HepG2 (cell line): ENCODE measurements around the gene CHST6. TPM values are rescaled to one million over a fixed set of nuclear protein-coding genes. Genes with fewer than 3 reads are reported as not detected.

ENCODE experiments used
- ATAC-seq: fragments of 200-7000 bp; cut with Tn5 transposase; 3 replicates; pipeline ENCODE4 v1.9.1; 2020; ENCODE audit warnings: mild to moderate bottlenecking, moderate library complexity
- BruUV-seq: library from RNA; stranded (reverse); fragments of 400-500 nt; replicated peaks from 2 replicates; lab custom pipeline; 2021; lab: Mats Ljungman, UMichigan
- CTCF ChIA-PET: fragments of 300-600 bp; formaldehyde crosslinking; extraction: SDS; loops from one replicate; lab custom pipeline; 2021; ENCODE audit warnings: low total read pairs, inconsistent platforms, low intra/inter-chr PET ratio; lab: Yijun Ruan, JAX
- POLR2A ChIA-PET: fragments of 350-600 bp; sonication (Branson Sonifier 250); formaldehyde crosslinking; loops from one replicate; lab custom pipeline; 2020; ENCODE audit warnings: antibody characterized with exemption, inconsistent platforms; lab: Yijun Ruan, JAX
- DNase-seq: peaks from one replicate; pipeline ENCODE4 v3.0.0-alpha.2; 2015; ENCODE audit warnings: low spot score
- FAIRE-seq: peaks from 3 replicates; lab custom pipeline; 2011; peaks lifted over from hg19 to GRCh38; lab: Jason Lieb, UNC
- H2AFZ ChIP-seq: one replicate; pipeline ENCODE4 v1.6.1; 2011; ENCODE audit warnings: low read length, inconsistent platforms
- H3K27ac ChIP-seq: fragments of 300-600 bp; 3 replicates; pipeline ENCODE4 v1.8.0; 2011; ENCODE audit warnings: mixed run types, mild to moderate bottlenecking, mixed read lengths, low read length, inconsistent platforms; ENCODE audit not compliant: insufficient read depth; ENCODE audit errors: extremely low read length
- H3K27me3 ChIP-seq, 2 experiments: fragments of 200-600 bp in 1 of 2; 2 replicates in 1 of 2; 3 replicates in 1 of 2; pipeline versions ENCODE4 v1.6.0 to v1.8.0; 2011; ENCODE audit warnings: low read length in 2 of 2, mild to moderate bottlenecking in 2 of 2, moderate library complexity in 2 of 2, inconsistent platforms in 1 of 2; ENCODE audit not compliant: insufficient read depth in 2 of 2, control insufficient read depth in 1 of 2
- H3K36me3 ChIP-seq, 2 experiments: fragments of 200-600 bp in 1 of 2; replicated peaks in 1 of 2; 2 replicates in 1 of 2; 3 replicates in 1 of 2; pipeline versions ENCODE4 v1.5.1 to v1.8.0; 2011; ENCODE audit warnings: low read length in 2 of 2, inconsistent platforms in 1 of 2; ENCODE audit not compliant: insufficient read depth in 2 of 2, control insufficient read depth in 1 of 2
- H3K4me1 ChIP-seq: 2 replicates; pipeline ENCODE4 v1.5.1; 2012; ENCODE audit warnings: low read length, inconsistent platforms; ENCODE audit not compliant: insufficient read depth
- H3K4me2 ChIP-seq: 2 replicates; pipeline ENCODE4 v1.6.0; 2011; ENCODE audit warnings: low read depth, low read length, inconsistent platforms
- H3K4me3 ChIP-seq, 3 experiments: fragments of 200-600 bp in 1 of 3; sonication (generic), shearing (Covaris generic) in 1 of 3; replicated peaks in 1 of 3; 2 replicates each; pipeline ENCODE4 v1.5.1; 2011 to 2016; ENCODE audit warnings: low read length in 3 of 3, inconsistent platforms in 2 of 3, low read depth in 2 of 3, mild to moderate bottlenecking in 2 of 3, control low read depth in 1 of 3, mixed read lengths in 1 of 3; ENCODE audit not compliant: insufficient read depth in 1 of 3
- H3K79me2 ChIP-seq: one replicate; pipeline ENCODE4 v1.6.1; 2011; ENCODE audit warnings: low read length, inconsistent platforms; ENCODE audit not compliant: insufficient read depth
- H3K9ac ChIP-seq: 2 replicates; pipeline ENCODE4 v1.6.0; 2011; ENCODE audit warnings: mild to moderate bottlenecking, low read depth, low read length, inconsistent platforms; ENCODE audit not compliant: insufficient read depth
- H3K9me3 ChIP-seq: 2 replicates; pipeline ENCODE4 v1.5.1; 2012; ENCODE audit warnings: mild to moderate bottlenecking, low read length
- H4K20me1 ChIP-seq: 2 replicates; pipeline ENCODE4 v1.6.0; 2011; ENCODE audit warnings: inconsistent platforms, mild to moderate bottlenecking, low read length, moderate library complexity; ENCODE audit not compliant: insufficient read depth
- BHLHE40 ChIP-seq: IDR thresholded peaks from 2 replicates; pipeline ENCODE4 v1.6.1; 2011; ENCODE audit warnings: low read length, improper control_type of control experiment
- FOXM1 ChIP-seq: sonication (generic); formaldehyde crosslinking; IDR thresholded peaks from 2 replicates; pipeline ENCODE4 v1.5.0; 2020; ENCODE audit warnings: missing genetic modification reagents
- HNF4A ChIP-seq: sonication (generic); formaldehyde crosslinking; IDR thresholded peaks from 2 replicates; pipeline ENCODE4 v1.4.0; 2020; ENCODE audit warnings: missing genetic modification reagents
- ISX ChIP-seq: sonication (generic); formaldehyde crosslinking; conservative IDR thresholded peaks from 2 replicates; pipeline ENCODE4 v1.5.0; 2020; ENCODE audit warnings: missing genetic modification reagents
- LCORL ChIP-seq, 2 experiments: fragments of 450-650 bp in 1 of 2; sonication (generic) in 1 of 2; formaldehyde crosslinking in 1 of 2; IDR thresholded peaks; 2 replicates each; pipeline versions ENCODE4 v1.5.0 to v1.6.1; 2017 to 2020; ENCODE audit warnings: antibody characterized with exemption in 1 of 2, missing genetic modification reagents in 1 of 2
- MEF2D ChIP-seq: sonication (generic); formaldehyde crosslinking; IDR thresholded peaks from 2 replicates; pipeline ENCODE4 v1.5.1; 2020; ENCODE audit warnings: mild to moderate bottlenecking, missing genetic modification reagents
- SOX6 ChIP-seq, 2 experiments: fragments of 450-650 bp in 1 of 2; sonication (generic) in 1 of 2; formaldehyde crosslinking in 1 of 2; IDR thresholded peaks; 2 replicates each; pipeline versions ENCODE4 v1.4.0 to v1.6.1; 2017 to 2020; ENCODE audit warnings: antibody characterized with exemption in 1 of 2, mild to moderate bottlenecking in 1 of 2, missing genetic modification reagents in 1 of 2
- TOPORS ChIP-seq: sonication (generic); formaldehyde crosslinking; IDR thresholded peaks from 2 replicates; pipeline ENCODE4 v1.8.0; 2023; ENCODE audit warnings: mild to moderate bottlenecking, missing genetic modification reagents
- ZC3H4 ChIP-seq: sonication (generic); formaldehyde crosslinking; IDR thresholded peaks from 2 replicates; pipeline ENCODE4 v1.4.0; 2020; ENCODE audit warnings: missing genetic modification reagents, borderline replicate concordance
- ZNF329 ChIP-seq: sonication (generic); formaldehyde crosslinking; IDR thresholded peaks from 2 replicates; pipeline ENCODE4 v1.9.0; 2021; ENCODE audit warnings: low read depth, mild to moderate bottlenecking, missing genetic modification reagents
- ZNF367 ChIP-seq: sonication (generic); formaldehyde crosslinking; IDR thresholded peaks from 2 replicates; pipeline ENCODE4 v1.4.0; 2020; ENCODE audit warnings: missing genetic modification reagents, borderline replicate concordance
- ZNF460 ChIP-seq: sonication (generic); formaldehyde crosslinking; IDR thresholded peaks from 2 replicates; pipeline ENCODE4 v1.5.1; 2020; ENCODE audit warnings: missing genetic modification reagents, mild to moderate bottlenecking, borderline replicate concordance
- ZNF607 ChIP-seq: sonication (generic); formaldehyde crosslinking; IDR thresholded peaks from 2 replicates; pipeline ENCODE4 v1.5.1; 2020; ENCODE audit warnings: missing genetic modification reagents, mild to moderate bottlenecking, borderline replicate concordance
- ZNF768 ChIP-seq: sonication (generic); formaldehyde crosslinking; IDR thresholded peaks from 2 replicates; pipeline ENCODE4 v1.4.0; 2020; ENCODE audit warnings: missing genetic modification reagents
- ZNF782 ChIP-seq: sonication (generic); formaldehyde crosslinking; IDR thresholded peaks from 2 replicates; pipeline ENCODE4 v1.4.0; 2020; ENCODE audit warnings: missing genetic modification reagents, mild to moderate bottlenecking, borderline replicate concordance
- ZSCAN20 ChIP-seq: sonication (generic); formaldehyde crosslinking; IDR thresholded peaks from 2 replicates; pipeline ENCODE4 v1.4.0; 2020; ENCODE audit warnings: missing genetic modification reagents, mild to moderate bottlenecking, borderline replicate concordance
- WGBS: methylation state at CpG from one replicate; pipeline ENCODE4 v1.1.6; 2017; ENCODE audit warnings: low lambda C conversion rate; 5-methylcytosine and 5-hydroxymethylcytosine counted together
- in situ Hi-C: cut with HindIII; loops from 2 replicates; pipeline ENCODE4 v1.10.0; 2017; ENCODE audit warnings: low pct_unique_long_range_greater_than_20kb; ENCODE audit not compliant: extremely low pct_ligation_motif_present
- intact Hi-C: fragments of 100-400 bp; cut with micrococcal nuclease; formaldehyde crosslinking; loops from one replicate; pipeline ENCODE4 v1.10.0; 2022; ENCODE audit not compliant: unreplicated experiment
- polyA plus RNA-seq, 8 experiments: library from polyadenylated mRNA; depleted of rRNA in 3 of 8; stranded (reverse) in 7 of 8; unstranded in 1 of 8; fragments of >200 nt; fragmentation: Illumina TruSeq in 4 of 8; extraction: Trizol in 4 of 8; gene quantifications; 2 replicates each; pipeline versions ENCODE4 v1.2.1 to v1.2.3, GENCODE V29; 2011 to 2016; ENCODE audit warnings: low read depth in 4 of 8, missing spikeins in 1 of 8, mixed read lengths in 1 of 8; ENCODE audit not compliant: insufficient read depth in 1 of 8
- total RNA-seq, 5 experiments: library from RNA; depleted of rRNA; stranded (reverse); fragments of >200 nt; fragmentation: Illumina TruSeq; extraction: Trizol; gene quantifications; 2 replicates each; pipeline ENCODE4 v1.2.3, GENCODE V29; 2016; ENCODE audit warnings: low read depth in 1 of 5
- TF ChIP-seq, protein P1 (sequence below): IDR thresholded peaks from 2 replicates; pipeline ENCODE4 v1.6.1; 2012; ENCODE audit warnings: low read length, improper control_type of control experiment
- TF ChIP-seq, protein P2 (sequence below): sonication (generic); formaldehyde crosslinking; IDR thresholded peaks from 2 replicates; pipeline ENCODE4 v1.9.0; 2022; ENCODE audit warnings: low read depth, missing genetic modification reagents

The CHST6 gene
- total and polyA plus RNA-seq, 2 of the 13 experiments (the other 11 are each of a cell fraction or from before 2014, with no cell fraction given), result 0.18 to 0.91 TPM

DNA sequence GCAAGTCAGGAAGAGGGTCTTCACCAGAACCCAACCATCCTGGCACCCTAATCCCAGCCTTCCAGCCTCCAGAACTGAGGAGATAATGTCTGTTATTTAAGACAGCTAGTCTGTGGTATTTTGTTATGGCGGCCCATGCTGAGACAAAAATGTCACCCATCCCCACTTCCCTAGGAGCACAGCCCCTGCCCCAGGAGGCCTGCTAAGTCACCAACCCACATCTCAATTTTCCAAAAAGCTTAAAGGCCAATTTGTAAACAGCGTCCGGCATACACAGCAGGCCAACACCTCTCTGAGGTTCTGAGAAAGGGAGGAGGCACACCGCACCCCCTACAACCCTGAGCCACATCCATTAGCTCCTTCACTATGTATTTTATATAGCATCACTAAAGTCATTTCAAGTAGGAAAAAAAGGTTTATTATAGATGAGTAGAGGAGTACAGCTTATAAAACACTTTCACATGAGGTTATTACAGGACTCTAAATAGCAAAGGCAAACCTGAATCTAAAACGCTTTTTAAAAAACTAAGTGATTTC is 37.7 kb downstream of the CHST6 start:
- H3K4me3 ChIP-seq, result no peak overlapping the region
- DNase-seq, result no peak
- peaks cover 54% of the 10 kb centered on the region for H3K4me1 ChIP-seq
- no peaks in the 10 kb centered on the region for H3K9me3 ChIP-seq
- BruUV-seq, result no TSS peak
- H2AFZ ChIP-seq, result no peak overlapping the region
- ChIA-PET POLR2A (no interaction called here), CTCF (no interaction called here)
- no peaks in the 10 kb centered on the region for H3K27me3 ChIP-seq
- TF ChIP-seq, protein P1, sequence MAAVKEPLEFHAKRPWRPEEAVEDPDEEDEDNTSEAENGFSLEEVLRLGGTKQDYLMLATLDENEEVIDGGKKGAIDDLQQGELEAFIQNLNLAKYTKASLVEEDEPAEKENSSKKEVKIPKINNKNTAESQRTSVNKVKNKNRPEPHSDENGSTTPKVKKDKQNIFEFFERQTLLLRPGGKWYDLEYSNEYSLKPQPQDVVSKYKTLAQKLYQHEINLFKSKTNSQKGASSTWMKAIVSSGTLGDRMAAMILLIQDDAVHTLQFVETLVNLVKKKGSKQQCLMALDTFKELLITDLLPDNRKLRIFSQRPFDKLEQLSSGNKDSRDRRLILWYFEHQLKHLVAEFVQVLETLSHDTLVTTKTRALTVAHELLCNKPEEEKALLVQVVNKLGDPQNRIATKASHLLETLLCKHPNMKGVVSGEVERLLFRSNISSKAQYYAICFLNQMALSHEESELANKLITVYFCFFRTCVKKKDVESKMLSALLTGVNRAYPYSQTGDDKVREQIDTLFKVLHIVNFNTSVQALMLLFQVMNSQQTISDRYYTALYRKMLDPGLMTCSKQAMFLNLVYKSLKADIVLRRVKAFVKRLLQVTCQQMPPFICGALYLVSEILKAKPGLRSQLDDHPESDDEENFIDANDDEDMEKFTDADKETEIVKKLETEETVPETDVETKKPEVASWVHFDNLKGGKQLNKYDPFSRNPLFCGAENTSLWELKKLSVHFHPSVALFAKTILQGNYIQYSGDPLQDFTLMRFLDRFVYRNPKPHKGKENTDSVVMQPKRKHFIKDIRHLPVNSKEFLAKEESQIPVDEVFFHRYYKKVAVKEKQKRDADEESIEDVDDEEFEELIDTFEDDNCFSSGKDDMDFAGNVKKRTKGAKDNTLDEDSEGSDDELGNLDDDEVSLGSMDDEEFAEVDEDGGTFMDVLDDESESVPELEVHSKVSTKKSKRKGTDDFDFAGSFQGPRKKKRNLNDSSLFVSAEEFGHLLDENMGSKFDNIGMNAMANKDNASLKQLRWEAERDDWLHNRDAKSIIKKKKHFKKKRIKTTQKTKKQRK, result no peak
- TF ChIP-seq HNF4A (CRISPR knock-in tag), result no peak
- no peak for TF ChIP-seq ZNF768 (CRISPR knock-in tag)
- no peak for TF ChIP-seq ZNF329 (CRISPR knock-in tag)
- TF ChIP-seq TOPORS, result no peak
- TF ChIP-seq MEF2D (CRISPR knock-in tag), result no peak
- no peak for TF ChIP-seq ZNF460 (CRISPR knock-in tag)
- TF ChIP-seq ZC3H4 (CRISPR knock-in tag), result no peak
- TF ChIP-seq ZNF782, result no peak
- no peak for TF ChIP-seq BHLHE40
- no peak for TF ChIP-seq FOXM1 (CRISPR knock-in tag)
- no peak for TF ChIP-seq ZNF367
- TF ChIP-seq, protein P2, sequence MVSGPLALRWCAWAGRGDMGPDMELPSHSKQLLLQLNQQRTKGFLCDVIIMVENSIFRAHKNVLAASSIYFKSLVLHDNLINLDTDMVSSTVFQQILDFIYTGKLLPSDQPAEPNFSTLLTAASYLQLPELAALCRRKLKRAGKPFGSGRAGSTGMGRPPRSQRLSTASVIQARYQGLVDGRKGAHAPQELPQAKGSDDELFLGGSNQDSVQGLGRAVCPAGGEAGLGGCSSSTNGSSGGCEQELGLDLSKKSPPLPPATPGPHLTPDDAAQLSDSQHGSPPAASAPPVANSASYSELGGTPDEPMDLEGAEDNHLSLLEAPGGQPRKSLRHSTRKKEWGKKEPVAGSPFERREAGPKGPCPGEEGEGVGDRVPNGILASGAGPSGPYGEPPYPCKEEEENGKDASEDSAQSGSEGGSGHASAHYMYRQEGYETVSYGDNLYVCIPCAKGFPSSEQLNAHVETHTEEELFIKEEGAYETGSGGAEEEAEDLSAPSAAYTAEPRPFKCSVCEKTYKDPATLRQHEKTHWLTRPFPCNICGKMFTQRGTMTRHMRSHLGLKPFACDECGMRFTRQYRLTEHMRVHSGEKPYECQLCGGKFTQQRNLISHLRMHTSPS, result no peak
- no peak for TF ChIP-seq SOX6 (IDR thresholded peaks at IDR 0.05)
- TF ChIP-seq SOX6 (CRISPR knock-in tag; IDR thresholded peaks at IDR 0.05), result no peak
- TF ChIP-seq ISX (CRISPR knock-in tag), result no peak
- TF ChIP-seq LCORL (IDR thresholded peaks at IDR 0.05), result no peak
- no peak for TF ChIP-seq LCORL (CRISPR knock-in tag; IDR thresholded peaks at IDR 0.05)
- no peak for TF ChIP-seq ZNF607 (CRISPR knock-in tag)
- no peak for TF ChIP-seq ZSCAN20
- H3K9ac ChIP-seq, result no peak overlapping the region
- no peak overlapping the region for H3K27ac ChIP-seq
- peaks cover 83% of the 10 kb centered on the region for H3K79me2 ChIP-seq
- peaks cover 30% of the 10 kb centered on the region for H4K20me1 ChIP-seq
- FAIRE-seq, result no peak
- in situ Hi-C loops, result no loop called here
- intact Hi-C loops, result no loop called here
- WGBS, result 97% methylated on average over 5 of the region's 5 CpGs
- no peak for ATAC-seq
- no peak overlapping the region for H3K4me2 ChIP-seq
- peaks cover 0 to 4% of the 10 kb centered on the region in 2 experiments; a peak in 3 of 5 replicates for H3K36me3 ChIP-seq
